ENCODE data around the gene PKHD1. TPM values are rescaled to one million over a fixed set of nuclear protein-coding genes. Genes with fewer than 3 reads are reported as not detected.

Gene PKHD1
- total and polyA plus RNA-seq, 9 donors: 0.01 to 0.12 (median 0.05) TPM; not detected in 3

GRCh38 chr6:51718533-51718932, 368.9 kb downstream of the PKHD1 start:
- Histone ChIP-seq H3K27me3 (no peaks in the 10 kb centered on the region), H3K27ac (no peak overlapping the region), H3K4me3 (no peak overlapping the region), H3K36me3 (no peaks in the 10 kb centered on the region), H3K9me3 (no peaks in the 10 kb centered on the region), H3K4me1 (ENCODE audit: insufficient read depth) (no peaks in the 10 kb centered on the region)
- 82 to 85% (median 82%) methylated on average over 1 of the region's 1 CpG for WGBS, 3 donors
- TF ChIP-seq EP300 (IDR thresholded peaks at IDR 0.05) (no peak), POLR2A (IDR thresholded peaks at IDR 0.05) (no peak), CTCF (IDR thresholded peaks at IDR 0.05) (no peak)
- DNase-seq: no peak
- intact Hi-C loops (cut with DNase I): no loop called here

GRCh38 chr6:51717477-51717876, 369.9 kb downstream of the PKHD1 start:
- Histone ChIP-seq H3K4me3 (no peak overlapping the region), H3K27me3 (no peaks in the 10 kb centered on the region), H3K36me3 (no peaks in the 10 kb centered on the region), H3K9me3 (no peaks in the 10 kb centered on the region), H3K4me1 (ENCODE audit: insufficient read depth) (no peaks in the 10 kb centered on the region), H3K27ac (no peak overlapping the region)
- TF ChIP-seq CTCF (IDR thresholded peaks at IDR 0.05): no peak
- TF ChIP-seq POLR2A (IDR thresholded peaks at IDR 0.05): no peak
- no peak for TF ChIP-seq EP300 (IDR thresholded peaks at IDR 0.05)
- intact Hi-C loops (cut with DNase I): no loop called here
- 89 to 90% (median 90%) methylated on average over 1 of the region's 1 CpG for WGBS, 3 donors
- DNase-seq: no peak

- no peak for TF ChIP-seq CTCF (IDR thresholded peaks at IDR 0.05)
- TF ChIP-seq EP300 (IDR thresholded peaks at IDR 0.05): no peak
- TF ChIP-seq POLR2A (IDR thresholded peaks at IDR 0.05): no peak
- no peaks in the 10 kb centered on the region for H3K36me3 ChIP-seq
- DNase-seq: no peak
- no peaks in the 10 kb centered on the region for H3K9me3 ChIP-seq
- H3K4me1 ChIP-seq (ENCODE audit: insufficient read depth): no peaks in the 10 kb centered on the region
- WGBS, 3 donors: 54 to 75% (median 60%) methylated on average over 3 of the region's 3 CpGs
- intact Hi-C loops (cut with DNase I): no loop called here
- no peak overlapping the region for H3K4me3 ChIP-seq
- H3K27me3 ChIP-seq: no peaks in the 10 kb centered on the region
- no peak overlapping the region for H3K27ac ChIP-seq
These were observed 375.5 kb downstream of the PKHD1 start for GRCh38 chr6:51711876-51712275.

- Histone ChIP-seq H3K27ac (no peak overlapping the region), H3K4me1 (ENCODE audit: insufficient read depth) (no peaks in the 10 kb centered on the region), H3K27me3 (no peaks in the 10 kb centered on the region), H3K36me3 (no peaks in the 10 kb centered on the region), H3K4me3 (no peak overlapping the region), H3K9me3 (no peaks in the 10 kb centered on the region)
- intact Hi-C loops (cut with DNase I): no loop called here
- DNase-seq: no peak
- 73 to 78% (median 78%) methylated on average over 2 of the region's 2 CpGs for WGBS, 3 donors
- TF ChIP-seq EP300 (IDR thresholded peaks at IDR 0.05) (no peak), CTCF (IDR thresholded peaks at IDR 0.05) (no peak), POLR2A (IDR thresholded peaks at IDR 0.05) (no peak)
These were observed 381.3 kb downstream of the PKHD1 start for GRCh38 chr6:51706086-51706485.
